GM23338 (cell line): ENCODE measurements around the gene PELO. TPM values are rescaled to one million over a fixed set of nuclear protein-coding genes. Genes with fewer than 3 reads are reported as not detected.

ENCODE experiments used
- ATAC-seq: fragments of 200-7000 bp; cut with Tn5 transposase; 3 replicates; pipeline ENCODE4 v1.9.1; 2020
- DNase-seq: peaks from one replicate; pipeline ENCODE4 v3.0.0-alpha.2; 2015; ENCODE audit warnings: low spot score
- H2AFZ ChIP-seq: fragments of 200-600 bp; sonication (generic); 2 replicates; pipeline ENCODE4 v1.8.0; 2016; ENCODE audit warnings: antibody characterized with exemption, mild to moderate bottlenecking, moderate library complexity
- H3F3A ChIP-seq: fragments of 200-600 bp; sonication (generic); replicated peaks from 2 replicates; pipeline ENCODE4 v1.8.0; 2017; ENCODE audit warnings: antibody characterized with exemption, mixed run types, low read depth
- H3K27ac ChIP-seq: fragments of 200-600 bp; sonication (generic); 2 replicates; pipeline ENCODE4 v1.6.1; 2016; ENCODE audit warnings: low read depth
- H3K27me3 ChIP-seq: fragments of 200-600 bp; sonication (generic); 2 replicates; pipeline ENCODE4 v1.8.0; 2016; ENCODE audit warnings: mild to moderate bottlenecking, mixed run types, moderate library complexity; ENCODE audit not compliant: insufficient read depth
- H3K36me3 ChIP-seq: fragments of 200-600 bp; sonication (generic); 2 replicates; pipeline ENCODE4 v1.8.0; 2016; ENCODE audit warnings: mild to moderate bottlenecking; ENCODE audit not compliant: insufficient read depth
- H3K4me1 ChIP-seq: fragments of 200-600 bp; sonication (generic); 2 replicates; pipeline ENCODE4 v1.8.0; 2016; ENCODE audit warnings: mild to moderate bottlenecking, moderate library complexity; ENCODE audit not compliant: insufficient read depth
- H3K4me2 ChIP-seq: fragments of 200-600 bp; sonication (generic); 2 replicates; pipeline ENCODE4 v1.7.1; 2017; ENCODE audit warnings: mixed run types
- H3K4me3 ChIP-seq: fragments of 200-600 bp; sonication (generic); 2 replicates; pipeline ENCODE4 v1.6.1; 2016; ENCODE audit warnings: mixed run types
- H3K79me2 ChIP-seq: fragments of 200-600 bp; sonication (generic); replicated peaks from 2 replicates; pipeline ENCODE4 v1.8.0; 2017; ENCODE audit warnings: mild to moderate bottlenecking; ENCODE audit not compliant: insufficient read depth
- H3K9me2 ChIP-seq: fragments of 200-600 bp; sonication (generic); 2 replicates; pipeline ENCODE4 v1.8.0; 2017; ENCODE audit not compliant: insufficient read depth
- H4K20me1 ChIP-seq: fragments of 200-600 bp; sonication (generic); replicated peaks from 2 replicates; pipeline ENCODE4 v1.8.0; 2017; ENCODE audit warnings: mild to moderate bottlenecking; ENCODE audit not compliant: insufficient read depth
- H3K27ac Mint-ChIP-seq: 2 replicates; pipeline ENCODE4 v1.8.0; 2020; ENCODE audit warnings: inconsistent platforms, mild to moderate bottlenecking, moderate library complexity, mixed read lengths
- H3K27me3 Mint-ChIP-seq: 3 replicates; pipeline ENCODE4 v1.8.0; 2022; ENCODE audit warnings: low read depth, mild to moderate bottlenecking, moderate library complexity, mixed read lengths, inconsistent platforms; ENCODE audit not compliant: insufficient read depth, poor library complexity
- H3K36me3 Mint-ChIP-seq: 3 replicates; pipeline ENCODE4 v1.8.0; 2021; ENCODE audit warnings: low read depth, mild to moderate bottlenecking, inconsistent platforms, moderate library complexity, mixed read lengths
- H3K4me1 Mint-ChIP-seq: 3 replicates; pipeline ENCODE4 v1.8.0; 2020; ENCODE audit warnings: mild to moderate bottlenecking, inconsistent platforms, mixed read lengths
- H3K4me3 Mint-ChIP-seq: 3 replicates; pipeline ENCODE4 v1.8.0; 2021; ENCODE audit warnings: moderate library complexity, mild to moderate bottlenecking, inconsistent platforms, mixed read lengths
- H3K9me3 Mint-ChIP-seq: 3 replicates; pipeline ENCODE4 v1.8.0; 2020; ENCODE audit warnings: moderate library complexity, mild to moderate bottlenecking, inconsistent platforms, mixed read lengths
- CREB1 ChIP-seq: fragments of 250-450 bp; sonication (Bioruptor Pico); IDR thresholded peaks from 2 replicates; pipeline ENCODE4 v1.5.0; 2020; ENCODE audit warnings: low read depth, mild to moderate bottlenecking, moderate library complexity
- CTCF ChIP-seq, 2 experiments: fragments of 200-600 bp in 1 of 2; sonication (generic) in 1 of 2; conservative IDR thresholded peaks; 2 replicates each; pipeline versions ENCODE4 v1.5.1 to v1.6.1; 2016 to 2017; ENCODE audit warnings: antibody characterized with exemption in 2 of 2, low read depth in 2 of 2, mild to moderate bottlenecking in 2 of 2, moderate library complexity in 1 of 2
- ETS1 ChIP-seq: IDR thresholded peaks from 2 replicates; pipeline ENCODE4 v1.6.1; 2016; ENCODE audit warnings: antibody characterized with exemption
- EZH2 ChIP-seq: fragments of 200-600 bp; sonication (generic); IDR thresholded peaks from one replicate; pipeline ENCODE4 v1.8.0; 2017; ENCODE audit warnings: antibody characterized with exemption, mild to moderate bottlenecking, low read depth; ENCODE audit not compliant: unreplicated experiment
- EZH2phosphoT487 ChIP-seq: fragments of 200-600 bp; sonication (generic); IDR thresholded peaks from one replicate; pipeline ENCODE4 v1.8.1; 2018; ENCODE audit warnings: antibody characterized with exemption; ENCODE audit not compliant: unreplicated experiment
- JUNB ChIP-seq: IDR thresholded peaks from one replicate; pipeline ENCODE4 v1.6.1; 2016; ENCODE audit warnings: antibody characterized with exemption; ENCODE audit not compliant: unreplicated experiment
- NANOG ChIP-seq: IDR thresholded peaks from 2 replicates; pipeline ENCODE4 v1.6.1; 2016; ENCODE audit warnings: antibody characterized with exemption, borderline replicate concordance
- POLR2AphosphoS5 ChIP-seq: IDR thresholded peaks from 2 replicates; pipeline ENCODE4 v1.6.1; 2016; ENCODE audit warnings: antibody characterized with exemption, low read depth
- REST ChIP-seq: IDR thresholded peaks from one replicate; pipeline ENCODE4 v1.6.1; 2018; ENCODE audit warnings: antibody characterized with exemption; ENCODE audit not compliant: unreplicated experiment
- STAT1 ChIP-seq: IDR thresholded peaks from one replicate; pipeline ENCODE4 v1.6.1; 2016; ENCODE audit warnings: antibody characterized with exemption; ENCODE audit not compliant: unreplicated experiment
- ZNF114 ChIP-seq: fragments of 250-450 bp; sonication (Bioruptor Pico); IDR thresholded peaks from 2 replicates; pipeline ENCODE4 v1.5.0; 2020; ENCODE audit warnings: mild to moderate bottlenecking, moderate library complexity
- ZNF331 ChIP-seq: fragments of 250-450 bp; sonication (Bioruptor Pico); IDR thresholded peaks from 2 replicates; pipeline ENCODE4 v1.5.0; 2020; ENCODE audit warnings: low read depth, mild to moderate bottlenecking, moderate library complexity
- ZNF462 ChIP-seq: fragments of 250-450 bp; sonication (Bioruptor Pico); IDR thresholded peaks from 2 replicates; pipeline ENCODE4 v1.5.0; 2020; ENCODE audit warnings: mild to moderate bottlenecking, moderate library complexity
- polyA plus RNA-seq: library from polyadenylated mRNA; unstranded; fragments of >200 nt; fragmentation: Nextera tagmentation; extraction: Ambion mirVana; gene quantifications from 2 replicates; pipeline ENCODE4 v1.2.1, GENCODE V29; 2016
- total RNA-seq: library from RNA; depleted of rRNA; stranded (reverse); fragments of >200 nt; shearing (Covaris generic); gene quantifications from 2 replicates; pipeline ENCODE4 v1.2.3, GENCODE V29; 2014

PELO gene
- total and polyA plus RNA-seq, 2 experiments from 2014 or later: 13.6 to 15.6 TPM

- TF ChIP-seq ETS1: no peak
- no peak for TF ChIP-seq EZH2phosphoT487
- TF ChIP-seq EZH2: no peak
- no peak for TF ChIP-seq JUNB
- TF ChIP-seq CREB1 (CRISPR knock-in tag): no peak
- TF ChIP-seq POLR2AphosphoS5: no peak
- TF ChIP-seq ZNF462: no peak
- TF ChIP-seq ZNF114: no peak
- TF ChIP-seq REST: no peak
- no peak for TF ChIP-seq ZNF331
- no peak for TF ChIP-seq NANOG
- TF ChIP-seq CTCF (conservative IDR thresholded peaks at IDR 0.05; ENCODE audit: low read depth in 2 of 2): no peak
- TF ChIP-seq STAT1: no peak
- DNase-seq: no peak
- Histone ChIP-seq H3K36me3 (no peaks in the 10 kb centered on the region), H3K4me2 (no peak overlapping the region), H3F3A (no peaks in the 10 kb centered on the region), H3K9me2 (no peaks in the 10 kb centered on the region), H3K4me1 (peaks cover 10% of the 10 kb centered on the region; the same call in 1 of the 2 replicates), H2AFZ (no peak overlapping the region), H4K20me1 (no peaks in the 10 kb centered on the region), H3K79me2 (no peaks in the 10 kb centered on the region), H3K27me3 (no peaks in the 10 kb centered on the region), H3K27ac (no peak overlapping the region), H3K4me3 (no peak overlapping the region)
- Mint-ChIP-seq H3K4me3 (no peak overlapping the region), H3K27me3 (no peaks in the 10 kb centered on the region), H3K27ac (no peak overlapping the region), H3K36me3 (no peaks in the 10 kb centered on the region), H3K9me3 (no peaks in the 10 kb centered on the region), H3K4me1 (peaks cover 20% of the 10 kb centered on the region)
- ATAC-seq: no peak
Observed at GRCh38 chr5:52817818-52818217, 30.1 kb downstream of the PELO start.
